GM19025 (cell line): ENCODE data around the gene FIBCD1.

Experiments
- ATAC-seq: cut with Tn5 transposase; IDR thresholded peaks from one replicate; pipeline ENCODE4 v1.9.1; 2021; ENCODE audit warnings: mild to moderate bottlenecking, low read depth, moderate library complexity; ENCODE audit not compliant: unreplicated experiment

Gene FIBCD1

GRCh38 chr9:130923611-130924447, 15.2 kb downstream of the FIBCD1 start:
- no peak for ATAC-seq

- no peak for ATAC-seq
These were observed 16.0 kb downstream of the FIBCD1 start for GRCh38 chr9:130922893-130923610.

- ATAC-seq, result no peak
These were observed 16.8 kb downstream of the FIBCD1 start for GRCh38 chr9:130921989-130922892.

- no peak for ATAC-seq
These were observed 17.6 kb downstream of the FIBCD1 start for GRCh38 chr9:130921300-130921988.

GRCh38 chr9:130920762-130921299, 18.2 kb downstream of the FIBCD1 start:
- ATAC-seq, result no peak

GRCh38 chr9:130920233-130920632, 18.8 kb downstream of the FIBCD1 start:
- ATAC-seq, result no peak

- ATAC-seq, result no peak
These were observed 19.4 kb downstream of the FIBCD1 start for GRCh38 chr9:130919559-130920145.

- ATAC-seq, result no peak
These were observed 20.1 kb downstream of the FIBCD1 start for GRCh38 chr9:130918826-130919558.

GRCh38 chr9:130918101-130918825, 20.8 kb downstream of the FIBCD1 start:
- no peak for ATAC-seq

GRCh38 chr9:130917168-130917960, 21.7 kb downstream of the FIBCD1 start:
- ATAC-seq, result no peak

GRCh38 chr9:130915096-130915447, 24.0 kb downstream of the FIBCD1 start:
- ATAC-seq, result no peak

GRCh38 chr9:130914417-130915095, 24.5 kb downstream of the FIBCD1 start:
- ATAC-seq, result no peak

GRCh38 chr9:130913599-130914416, 25.2 kb downstream of the FIBCD1 start:
- ATAC-seq, result no peak

- ATAC-seq, result no peak
These were observed 26.0 kb downstream of the FIBCD1 start for GRCh38 chr9:130912932-130913598.

- ATAC-seq, result no peak
These were observed 27.6 kb downstream of the FIBCD1 start for GRCh38 chr9:130911254-130912049.
